Hepatocyte (in vitro differentiated cells): ENCODE measurements around the gene ZNF804A. TPM values are rescaled to one million over a fixed set of nuclear protein-coding genes. Genes with fewer than 3 reads are reported as not detected.

Experiments
- DNase-seq: peaks from one replicate; pipeline ENCODE4 v3.0.0-alpha.2; 2016; ENCODE audit warnings: low spot score
- H2AFZ ChIP-seq: fragments of 200-600 bp; sonication (generic); 2 replicates; pipeline ENCODE4 v1.6.0; 2016; ENCODE audit warnings: antibody characterized with exemption, mild to moderate bottlenecking
- H3K27ac ChIP-seq: fragments of 200-600 bp; sonication (generic); 2 replicates; pipeline ENCODE4 v1.5.1; 2016; ENCODE audit warnings: mild to moderate bottlenecking
- H3K27me3 ChIP-seq: fragments of 200-600 bp; sonication (generic); 2 replicates; pipeline ENCODE4 v1.6.1; 2016
- H3K36me3 ChIP-seq: fragments of 200-600 bp; sonication (generic); replicated peaks from 2 replicates; pipeline ENCODE4 v1.5.1; 2016; ENCODE audit warnings: low read depth; ENCODE audit not compliant: insufficient read depth
- H3K4me1 ChIP-seq: fragments of 200-600 bp; sonication (generic); 2 replicates; pipeline ENCODE4 v1.5.1; 2016; ENCODE audit warnings: mild to moderate bottlenecking, moderate library complexity; ENCODE audit not compliant: insufficient read depth
- H3K4me2 ChIP-seq: fragments of 200-600 bp; sonication (generic); 2 replicates; pipeline ENCODE4 v1.6.0; 2016
- H3K4me3 ChIP-seq: fragments of 200-600 bp; sonication (generic); 2 replicates; pipeline ENCODE4 v1.5.1; 2016; ENCODE audit warnings: mild to moderate bottlenecking
- H3K79me2 ChIP-seq: fragments of 200-600 bp; sonication (generic); 2 replicates; pipeline ENCODE4 v1.6.0; 2017; ENCODE audit warnings: mild to moderate bottlenecking
- H3K9me2 ChIP-seq: fragments of 200-600 bp; sonication (generic); replicated peaks from 2 replicates; pipeline ENCODE4 v1.6.0; 2017; ENCODE audit warnings: mild to moderate bottlenecking; ENCODE audit not compliant: insufficient read depth
- H3K9me3 ChIP-seq: fragments of 200-600 bp; sonication (generic); 2 replicates; pipeline ENCODE4 v1.5.1; 2016; ENCODE audit warnings: low read depth, mild to moderate bottlenecking
- H4K20me1 ChIP-seq: fragments of 200-600 bp; sonication (generic); 2 replicates; pipeline ENCODE4 v1.6.0; 2016; ENCODE audit warnings: mild to moderate bottlenecking; ENCODE audit not compliant: insufficient read depth, poor library complexity, severe bottlenecking
- EZH2 ChIP-seq: fragments of 200-600 bp; sonication (generic); IDR thresholded peaks from 2 replicates; pipeline ENCODE4 v1.6.1; 2016; ENCODE audit warnings: antibody characterized with exemption, mild to moderate bottlenecking, borderline replicate concordance
- EZH2phosphoT487 ChIP-seq: fragments of 200-600 bp; sonication (generic); IDR thresholded peaks from one replicate; pipeline ENCODE4 v1.6.1; 2018; ENCODE audit warnings: antibody characterized with exemption, mild to moderate bottlenecking, low read depth, moderate library complexity; ENCODE audit not compliant: unreplicated experiment, severe bottlenecking
- WGBS: methylation state at CpG from one replicate; pipeline ENCODE4 v1.1.6; 2016; ENCODE audit warnings: low lambda C conversion rate; ENCODE audit errors: missing lambda C conversion rate; 5-methylcytosine and 5-hydroxymethylcytosine counted together
- polyA plus RNA-seq: library from polyadenylated mRNA; unstranded; fragments of >200 nt; fragmentation: Nextera tagmentation; extraction: Ambion mirVana; gene quantifications from 2 replicates; pipeline ENCODE4 v1.2.1, GENCODE V29; 2016
- total RNA-seq: library from RNA; depleted of rRNA; stranded (reverse); fragments of >200 nt; gene quantifications from 2 replicates; pipeline ENCODE4 v1.2.3, GENCODE V29; 2014
- TF ChIP-seq, protein P1 (sequence below): fragments of 200-600 bp; sonication (generic); IDR thresholded peaks from 2 replicates; pipeline ENCODE4 v1.5.1; 2016; ENCODE audit warnings: antibody characterized with exemption, mild to moderate bottlenecking; ENCODE audit not compliant: poor library complexity

Gene ZNF804A
- total and polyA plus RNA-seq, 2 experiments from 2014 or later, result 1.7 to 2.3 TPM

- no peak for DNase-seq
- WGBS, result 68% methylated on average over 1 of the region's 1 CpG
- TF ChIP-seq, protein P1, sequence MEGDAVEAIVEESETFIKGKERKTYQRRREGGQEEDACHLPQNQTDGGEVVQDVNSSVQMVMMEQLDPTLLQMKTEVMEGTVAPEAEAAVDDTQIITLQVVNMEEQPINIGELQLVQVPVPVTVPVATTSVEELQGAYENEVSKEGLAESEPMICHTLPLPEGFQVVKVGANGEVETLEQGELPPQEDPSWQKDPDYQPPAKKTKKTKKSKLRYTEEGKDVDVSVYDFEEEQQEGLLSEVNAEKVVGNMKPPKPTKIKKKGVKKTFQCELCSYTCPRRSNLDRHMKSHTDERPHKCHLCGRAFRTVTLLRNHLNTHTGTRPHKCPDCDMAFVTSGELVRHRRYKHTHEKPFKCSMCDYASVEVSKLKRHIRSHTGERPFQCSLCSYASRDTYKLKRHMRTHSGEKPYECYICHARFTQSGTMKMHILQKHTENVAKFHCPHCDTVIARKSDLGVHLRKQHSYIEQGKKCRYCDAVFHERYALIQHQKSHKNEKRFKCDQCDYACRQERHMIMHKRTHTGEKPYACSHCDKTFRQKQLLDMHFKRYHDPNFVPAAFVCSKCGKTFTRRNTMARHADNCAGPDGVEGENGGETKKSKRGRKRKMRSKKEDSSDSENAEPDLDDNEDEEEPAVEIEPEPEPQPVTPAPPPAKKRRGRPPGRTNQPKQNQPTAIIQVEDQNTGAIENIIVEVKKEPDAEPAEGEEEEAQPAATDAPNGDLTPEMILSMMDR, result no peak
- no peak for TF ChIP-seq EZH2
- TF ChIP-seq EZH2phosphoT487, result no peak
- no peaks in the 10 kb centered on the region for H3K79me2 ChIP-seq
- no peaks in the 10 kb centered on the region for H3K9me2 ChIP-seq
- no peak overlapping the region for H3K4me2 ChIP-seq
- no peak overlapping the region for H2AFZ ChIP-seq
- no peaks in the 10 kb centered on the region for H3K27me3 ChIP-seq
- H3K36me3 ChIP-seq, result no peaks in the 10 kb centered on the region
- H3K4me1 ChIP-seq, result no peaks in the 10 kb centered on the region
- H3K4me3 ChIP-seq, result no peak overlapping the region
- no peaks in the 10 kb centered on the region for H4K20me1 ChIP-seq
- H3K27ac ChIP-seq, result no peak overlapping the region
- no peaks in the 10 kb centered on the region for H3K9me3 ChIP-seq
Measured at GRCh38 chr2:184904991-184905390, 306.7 kb downstream of the ZNF804A start.

DNA sequence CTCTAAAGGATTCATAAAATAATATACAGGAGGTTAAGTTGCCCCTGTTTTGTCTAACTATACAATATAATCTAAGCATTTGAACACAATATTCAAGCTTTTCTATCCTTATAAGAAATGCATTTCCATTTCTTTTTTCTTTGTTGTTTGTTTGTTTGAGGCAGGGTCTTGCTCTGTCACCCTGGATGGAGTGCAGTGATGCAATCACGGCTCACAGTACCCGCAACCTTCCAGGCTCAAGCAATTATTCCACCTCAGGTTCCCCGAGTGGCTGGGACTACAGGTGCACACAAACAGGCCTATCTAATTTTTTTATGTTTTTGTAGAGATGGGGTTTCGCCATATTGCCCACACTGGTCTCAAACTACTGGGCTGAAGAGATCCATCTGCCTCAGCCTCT, 307.8 kb downstream of the ZNF804A start:
- no peak for DNase-seq
- H3K79me2 ChIP-seq, result no peaks in the 10 kb centered on the region
- no peak overlapping the region for H2AFZ ChIP-seq
- no peaks in the 10 kb centered on the region for H4K20me1 ChIP-seq
- H3K27me3 ChIP-seq, result no peaks in the 10 kb centered on the region
- H3K4me1 ChIP-seq, result no peaks in the 10 kb centered on the region
- TF ChIP-seq, protein P1, result no peak
- TF ChIP-seq EZH2, result no peak
- no peak for TF ChIP-seq EZH2phosphoT487
- whole genome bisulfite sequencing, result 72% methylated on average over 4 of the region's 4 CpGs
- H3K4me3 ChIP-seq, result no peak overlapping the region
- no peaks in the 10 kb centered on the region for H3K9me3 ChIP-seq
- no peaks in the 10 kb centered on the region for H3K9me2 ChIP-seq
- no peak overlapping the region for H3K27ac ChIP-seq
- no peaks in the 10 kb centered on the region for H3K36me3 ChIP-seq
- H3K4me2 ChIP-seq, result no peak overlapping the region

GRCh38 chr2:184906709-184907108, 308.4 kb downstream of the ZNF804A start:
- Histone ChIP-seq H2AFZ (no peak overlapping the region), H3K36me3 (no peaks in the 10 kb centered on the region), H3K9me3 (no peaks in the 10 kb centered on the region), H3K79me2 (no peaks in the 10 kb centered on the region), H3K27ac (no peak overlapping the region), H3K4me3 (no peak overlapping the region), H3K27me3 (no peaks in the 10 kb centered on the region), H4K20me1 (no peaks in the 10 kb centered on the region), H3K9me2 (no peaks in the 10 kb centered on the region), H3K4me1 (no peaks in the 10 kb centered on the region), H3K4me2 (no peak overlapping the region)
- WGBS, result 71% methylated on average over 1 of the region's 1 CpG
- no peak for TF ChIP-seq EZH2
- TF ChIP-seq, protein P1, result no peak
- TF ChIP-seq EZH2phosphoT487, result no peak
- DNase-seq, result no peak

DNA sequence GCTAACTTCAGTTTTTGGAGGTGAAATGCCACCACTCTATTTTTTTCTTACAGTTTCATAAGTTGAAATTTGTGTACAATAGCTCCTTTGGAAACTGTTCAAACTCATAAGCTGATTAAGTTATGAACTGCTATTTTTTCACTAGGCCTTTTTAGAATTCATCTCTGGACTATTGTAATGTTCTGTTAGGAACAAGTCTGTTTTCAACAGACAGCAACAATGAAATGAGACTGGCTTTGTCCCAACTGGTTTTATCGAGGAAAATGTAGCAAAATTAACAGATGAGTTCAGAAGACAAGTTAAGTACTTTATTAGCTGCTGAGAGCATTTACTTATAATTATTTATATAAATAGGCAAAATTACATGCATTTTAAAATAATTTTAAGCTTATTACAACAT, 310.6 kb downstream of the ZNF804A start:
- DNase-seq, result no peak
- no peak overlapping the region for H2AFZ ChIP-seq
- H3K4me1 ChIP-seq, result no peaks in the 10 kb centered on the region
- no peaks in the 10 kb centered on the region for H3K9me2 ChIP-seq
- no peak overlapping the region for H3K27ac ChIP-seq
- H3K4me2 ChIP-seq, result no peak overlapping the region
- 66% methylated on average over 1 of the region's 1 CpG for WGBS
- H3K79me2 ChIP-seq, result no peaks in the 10 kb centered on the region
- no peak overlapping the region for H3K4me3 ChIP-seq
- H3K36me3 ChIP-seq, result no peaks in the 10 kb centered on the region
- no peaks in the 10 kb centered on the region for H4K20me1 ChIP-seq
- TF ChIP-seq, protein P1, result no peak
- no peak for TF ChIP-seq EZH2
- no peak for TF ChIP-seq EZH2phosphoT487
- no peaks in the 10 kb centered on the region for H3K9me3 ChIP-seq
- H3K27me3 ChIP-seq, result no peaks in the 10 kb centered on the region
